Inferior parietal cortex (tissue), 1 donor: Measurements from ENCODE around the gene IGFL1.
"Not testable (repeated sequence)": the region's sequence is repeated elsewhere in the genome, so short reads cannot be mapped to it uniquely, and the experiment has no call there.

Experiments used
- DNase-seq: peaks from one replicate; pipeline ENCODE4 v3.0.0-alpha.2; 2016; ENCODE audit errors: extremely low spot score

Gene IGFL1

GRCh38 chr19:46270521-46271256 lies 41.1 kb downstream of the IGFL1 start:
- no peak for DNase-seq

GRCh38 chr19:46271481-46272197 lies 42.1 kb downstream of the IGFL1 start:
- DNase-seq, result no peak

DNA sequence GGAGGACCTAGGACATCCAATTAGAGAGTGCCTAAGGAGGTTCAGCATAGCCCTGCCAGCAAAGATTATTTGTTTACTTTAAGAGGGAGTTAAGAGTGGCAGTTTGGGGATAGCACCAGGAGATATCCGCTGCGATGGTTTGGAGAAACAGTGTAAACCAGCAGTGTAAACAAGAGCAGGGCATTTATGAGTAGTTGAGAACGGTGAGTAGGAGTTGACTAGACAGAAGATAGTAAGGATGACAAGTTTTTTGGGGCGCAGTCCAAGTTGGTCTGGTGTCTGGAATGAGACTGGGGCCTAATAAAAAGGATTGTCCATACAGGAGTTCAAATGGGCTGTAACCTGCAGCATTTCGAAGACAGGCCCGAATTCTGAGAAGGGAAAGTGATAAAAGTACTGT lies 44.4 kb downstream of the IGFL1 start:
- DNase-seq, result not testable (repeated sequence)

DNA sequence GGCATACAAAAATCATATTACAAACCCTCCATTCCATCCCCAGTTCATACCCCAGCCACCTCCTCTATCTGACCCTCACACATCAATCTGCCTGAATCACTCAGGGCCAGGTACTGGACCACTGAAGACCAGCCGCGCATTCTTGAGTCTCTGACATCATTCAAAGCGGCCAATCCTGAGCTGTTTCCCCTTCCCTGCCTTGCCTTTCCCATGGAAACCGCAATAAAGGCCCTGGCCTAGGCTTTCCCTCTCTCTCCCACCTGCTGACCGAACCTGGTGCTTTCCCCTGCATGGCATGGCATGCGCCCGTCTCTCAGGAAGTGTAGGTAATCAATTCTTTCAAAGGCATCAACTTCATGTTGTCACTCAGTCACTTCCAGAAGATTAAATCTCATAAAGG lies 49.6 kb downstream of the IGFL1 start:
- DNase-seq, result no peak
